Endothelial cell of umbilical vein (primary cell): ENCODE measurements around the gene FYN. TPM values are rescaled to one million over a fixed set of nuclear protein-coding genes. Genes with fewer than 3 reads are reported as not detected.

Experiments used
- BruUV-seq: library from RNA; stranded (reverse); fragments of 400-500 nt; replicated peaks from 2 replicates; lab custom pipeline; 2021; lab: Mats Ljungman, UMichigan
- CTCF ChIA-PET: fragments of 300-600, 350-600 bp; sonication (Branson Sonifier 250); formaldehyde crosslinking; loops from one replicate; lab custom pipeline; 2021; ENCODE audit warnings: antibody characterized with exemption, inconsistent platforms; lab: Charles Lee
- POLR2A ChIA-PET: fragments of 300-600, 350-600 bp; sonication (Branson Sonifier 250); formaldehyde crosslinking; loops from one replicate; lab custom pipeline; 2021; ENCODE audit warnings: antibody characterized with exemption, inconsistent platforms; lab: Charles Lee
- DNase-seq: peaks from one replicate; pipeline ENCODE4 v3.0.0-alpha.2; 2011; ENCODE audit warnings: low read depth, low spot score
- FAIRE-seq: peaks from 2 replicates; lab custom pipeline; 2011; peaks lifted over from hg19 to GRCh38; lab: Jason Lieb, UNC
- H2AFZ ChIP-seq: 2 replicates; pipeline ENCODE4 v1.6.0; 2012; ENCODE audit warnings: low read depth, low read length, control low read depth, inconsistent platforms
- H3K27ac ChIP-seq: 2 replicates; pipeline ENCODE4 v1.5.1; 2011; ENCODE audit warnings: low read depth, mild to moderate bottlenecking, control low read depth, low read length, moderate library complexity; ENCODE audit not compliant: insufficient read depth
- H3K27me3 ChIP-seq, 2 experiments: 2 replicates each; pipeline versions ENCODE4 v1.6.0 to v1.6.1; 2011; ENCODE audit warnings: low read length in 2 of 2, mixed read lengths in 1 of 2; ENCODE audit not compliant: control insufficient read depth in 2 of 2, insufficient read depth in 2 of 2
- H3K36me3 ChIP-seq, 2 experiments: 2 replicates in 1 of 2; 3 replicates in 1 of 2; pipeline ENCODE4 v1.5.1; 2011; ENCODE audit warnings: low read length in 2 of 2, mild to moderate bottlenecking in 1 of 2, moderate library complexity in 1 of 2; ENCODE audit not compliant: control insufficient read depth in 2 of 2, insufficient read depth in 2 of 2; ENCODE audit errors: extremely low read depth in 1 of 2
- H3K4me1 ChIP-seq: 3 replicates; pipeline ENCODE4 v1.5.1; 2011; ENCODE audit warnings: mild to moderate bottlenecking, low read length; ENCODE audit not compliant: control insufficient read depth, insufficient read depth; ENCODE audit errors: extremely low read depth
- H3K4me2 ChIP-seq: 2 replicates; pipeline ENCODE4 v1.6.1; 2011; ENCODE audit warnings: low read length, control low read depth, mixed read lengths; ENCODE audit not compliant: insufficient read depth
- H3K4me3 ChIP-seq, 3 experiments: fragments of 200-600 bp in 1 of 3; sonication (generic), shearing (Covaris generic) in 1 of 3; replicated peaks in 1 of 3; 2 replicates each; pipeline ENCODE4 v1.5.1; 2011 to 2016; ENCODE audit warnings: control low read depth in 3 of 3, low read length in 3 of 3, mild to moderate bottlenecking in 2 of 3, inconsistent platforms in 1 of 3, low read depth in 1 of 3, moderate library complexity in 1 of 3; ENCODE audit not compliant: insufficient read depth in 1 of 3
- H3K79me2 ChIP-seq: 2 replicates; pipeline ENCODE4 v1.6.0; 2012; ENCODE audit warnings: low read length, inconsistent platforms; ENCODE audit not compliant: control insufficient read depth, insufficient read depth
- H3K9ac ChIP-seq: replicated peaks from 2 replicates; pipeline ENCODE3; 2011; ENCODE audit warnings: low read length, control low read depth; ENCODE audit not compliant: insufficient read depth; ENCODE audit errors: extremely low read depth
- H3K9me1 ChIP-seq: replicated peaks from 3 replicates; pipeline ENCODE4 v1.6.0; 2011; ENCODE audit warnings: mild to moderate bottlenecking, low read length; ENCODE audit not compliant: control insufficient read depth, insufficient read depth; ENCODE audit errors: extremely low read depth
- H3K9me3 ChIP-seq: replicated peaks from 2 replicates; pipeline ENCODE4 v1.5.1; 2012; ENCODE audit warnings: low read length, inconsistent platforms; ENCODE audit not compliant: control insufficient read depth, insufficient read depth
- H4K20me1 ChIP-seq: replicated peaks from 2 replicates; pipeline ENCODE3; 2011; ENCODE audit warnings: mild to moderate bottlenecking, low read length; ENCODE audit not compliant: control insufficient read depth, insufficient read depth; ENCODE audit errors: extremely low read depth
- EZH2 ChIP-seq: IDR thresholded peaks from 2 replicates; pipeline ENCODE4 v1.6.1; 2012; ENCODE audit warnings: borderline replicate concordance, low read depth, mild to moderate bottlenecking, moderate library complexity, low read length, inconsistent platforms; ENCODE audit not compliant: severe bottlenecking
- GATA2 ChIP-seq: IDR thresholded peaks from 2 replicates; pipeline ENCODE4 v1.7.0; 2011; ENCODE audit warnings: low read depth, mild to moderate bottlenecking, moderate library complexity, mixed read lengths, low read length; ENCODE audit not compliant: insufficient read length, insufficient read depth
- JUN ChIP-seq: IDR thresholded peaks from 2 replicates; pipeline ENCODE4 v1.6.1; 2011; ENCODE audit warnings: borderline replicate concordance, low read depth; ENCODE audit not compliant: insufficient read length, insufficient read depth
- MYC ChIP-seq: IDR thresholded peaks from one replicate; pipeline ENCODE4 v1.6.1; 2011; ENCODE audit warnings: mild to moderate bottlenecking, low read depth, low read length
- POLR2AphosphoS5 ChIP-seq: IDR thresholded peaks from 2 replicates; pipeline ENCODE4 v1.6.1; 2012; ENCODE audit warnings: low read depth, mild to moderate bottlenecking, control low read depth, low read length, moderate library complexity; ENCODE audit not compliant: insufficient read depth
- dilution Hi-C: fragments of 300-500 bp; cut with MboI; formaldehyde crosslinking; loops from one replicate; pipeline ENCODE4 v1.15.0; 2019; ENCODE audit warnings: low sequenced_read_pairs; ENCODE audit not compliant: extremely low pct_ligation_motif_present
- intact Hi-C: fragments of 100-400 bp; cut with micrococcal nuclease; formaldehyde crosslinking; loops from one replicate; pipeline ENCODE4 v1.10.0; 2022
- polyA plus RNA-seq, 4 experiments: library from polyadenylated mRNA; depleted of rRNA in 3 of 4; stranded (reverse) in 3 of 4; unstranded in 1 of 4; fragments of >200 nt; gene quantifications; 2 replicates each; pipeline versions ENCODE4 v1.2.1 to v1.2.3, GENCODE V29; 2011 to 2012; ENCODE audit warnings: missing spikeins in 1 of 4
- total RNA-seq: library from RNA; stranded (reverse); gene quantifications from 2 replicates; pipeline ENCODE4 v1.2.3, GENCODE V29; 2021
- TF ChIP-seq, protein P1 (sequence below), 2 donors: IDR thresholded peaks; 1 replicate in 1 of 2; 2 replicates in 1 of 2; pipeline ENCODE4 v1.5.1; 2011; ENCODE audit warnings: low read length in 2 of 2, mild to moderate bottlenecking in 2 of 2, moderate library complexity in 2 of 2, control low read depth in 1 of 2, inconsistent platforms in 1 of 2, low read depth in 1 of 2; ENCODE audit not compliant: insufficient read depth in 1 of 2; ENCODE audit errors: extremely low read depth in 1 of 2
- TF ChIP-seq, protein P2 (sequence below): IDR thresholded peaks from 2 replicates; pipeline ENCODE4 v1.6.1; 2011; ENCODE audit not compliant: insufficient read depth, insufficient read length

The FYN gene
- total and polyA plus RNA-seq, 2 donors (not counting 3 experiments of a cell fraction or from before 2014, with no cell fraction given), result 69.0 to 143 TPM

DNA sequence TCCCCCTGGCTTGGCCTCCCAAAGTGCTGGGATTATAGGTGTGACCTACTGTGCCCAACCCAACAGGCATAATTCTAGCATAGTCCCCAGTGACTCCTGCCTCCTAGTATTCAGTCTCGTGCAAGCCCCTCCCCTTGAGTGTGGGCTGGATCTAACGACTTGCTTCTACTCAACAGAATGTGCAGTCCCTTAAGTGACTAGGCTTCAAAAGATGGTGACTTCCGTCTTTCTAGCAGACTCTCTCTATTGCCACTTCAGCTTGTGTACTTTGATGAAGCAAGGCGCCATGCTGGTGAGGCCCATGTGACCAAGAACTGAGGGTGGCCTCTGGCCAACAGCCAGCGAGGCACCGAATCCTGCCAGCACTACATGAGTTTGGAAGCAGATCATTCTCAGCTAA lies 157.9 kb downstream of the FYN start:
- Histone ChIP-seq H3K27ac (no peak overlapping the region), H3K9me1 (no peaks in the 10 kb centered on the region), H3K4me1 (peaks cover under 1% of the 10 kb centered on the region), H3K9me3 (no peaks in the 10 kb centered on the region), H3K4me2 (no peak overlapping the region), H3K4me3 (no peak overlapping the region), H4K20me1 (no peaks in the 10 kb centered on the region), H2AFZ (no peak overlapping the region), H3K9ac (no peak overlapping the region), H3K27me3 (no peaks in the 10 kb centered on the region), H3K79me2 (no peaks in the 10 kb centered on the region), H3K36me3 (peaks cover 2 to 16% of the 10 kb centered on the region in 2 experiments)
- dilution Hi-C loops (no loop called here), intact Hi-C loops (no loop called here)
- POLR2A ChIA-PET, result no interaction called here
- BruUV-seq, result no TSS peak
- CTCF ChIA-PET, result no interaction called here
- DNase-seq (no peak), FAIRE-seq (no peak)
- TF ChIP-seq EZH2 (no peak), JUN (no peak), POLR2AphosphoS5 (no peak), MYC (no peak), GATA2 (no peak)
- TF ChIP-seq, protein P1, sequence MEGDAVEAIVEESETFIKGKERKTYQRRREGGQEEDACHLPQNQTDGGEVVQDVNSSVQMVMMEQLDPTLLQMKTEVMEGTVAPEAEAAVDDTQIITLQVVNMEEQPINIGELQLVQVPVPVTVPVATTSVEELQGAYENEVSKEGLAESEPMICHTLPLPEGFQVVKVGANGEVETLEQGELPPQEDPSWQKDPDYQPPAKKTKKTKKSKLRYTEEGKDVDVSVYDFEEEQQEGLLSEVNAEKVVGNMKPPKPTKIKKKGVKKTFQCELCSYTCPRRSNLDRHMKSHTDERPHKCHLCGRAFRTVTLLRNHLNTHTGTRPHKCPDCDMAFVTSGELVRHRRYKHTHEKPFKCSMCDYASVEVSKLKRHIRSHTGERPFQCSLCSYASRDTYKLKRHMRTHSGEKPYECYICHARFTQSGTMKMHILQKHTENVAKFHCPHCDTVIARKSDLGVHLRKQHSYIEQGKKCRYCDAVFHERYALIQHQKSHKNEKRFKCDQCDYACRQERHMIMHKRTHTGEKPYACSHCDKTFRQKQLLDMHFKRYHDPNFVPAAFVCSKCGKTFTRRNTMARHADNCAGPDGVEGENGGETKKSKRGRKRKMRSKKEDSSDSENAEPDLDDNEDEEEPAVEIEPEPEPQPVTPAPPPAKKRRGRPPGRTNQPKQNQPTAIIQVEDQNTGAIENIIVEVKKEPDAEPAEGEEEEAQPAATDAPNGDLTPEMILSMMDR (IDR thresholded peaks at IDR 0.05; ENCODE audit: extremely low read depth in 1 of 2, insufficient read depth in 1 of 2, low read depth in 1 of 2, low read length in 2 of 2), result no peak
- TF ChIP-seq, protein P2, sequence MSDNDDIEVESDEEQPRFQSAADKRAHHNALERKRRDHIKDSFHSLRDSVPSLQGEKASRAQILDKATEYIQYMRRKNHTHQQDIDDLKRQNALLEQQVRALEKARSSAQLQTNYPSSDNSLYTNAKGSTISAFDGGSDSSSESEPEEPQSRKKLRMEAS, result no peak
